SK-N-SH (cell line): ENCODE results near the gene ARIH2.

Source experiments
- CHD2 ChIP-seq: fragments of 150-350 bp; IDR thresholded peaks from 2 replicates; pipeline ENCODE4 v1.6.1; 2018; ENCODE audit warnings: low read length; ENCODE audit not compliant: partially characterized antibody
- EP300 ChIP-seq, 2 experiments: IDR thresholded peaks; 2 replicates each; pipeline versions ENCODE4 v1.4.0 to v1.6.1; 2012; ENCODE audit warnings: borderline replicate concordance in 1 of 2, low read depth in 1 of 2, low read length in 1 of 2
- JUND ChIP-seq: IDR thresholded peaks from 2 replicates; pipeline ENCODE4 v1.4.0; 2012
- POLR2AphosphoS5 ChIP-seq: IDR thresholded peaks from 2 replicates; pipeline ENCODE4 v1.6.1; 2012; ENCODE audit warnings: low read depth, low read length
- RFX5 ChIP-seq: IDR thresholded peaks from 2 replicates; pipeline ENCODE4 v1.6.1; 2012; ENCODE audit warnings: mild to moderate bottlenecking, improper control_type of control experiment, low read length
- TEAD4 ChIP-seq: IDR thresholded peaks from 2 replicates; pipeline ENCODE4 v1.4.0; 2012; ENCODE audit warnings: mild to moderate bottlenecking, borderline replicate concordance; ENCODE audit not compliant: insufficient read depth
- TF ChIP-seq, protein P1 (sequence below): fragments of 200-600 bp; sonication (generic); IDR thresholded peaks from 2 replicates; pipeline ENCODE4 v1.6.1; 2017; ENCODE audit warnings: antibody characterized with exemption, mild to moderate bottlenecking, moderate library complexity
- TF ChIP-seq, protein P2 (sequence below): fragments of 150-350 bp; IDR thresholded peaks from 2 replicates; pipeline ENCODE4 v1.6.1; 2017; ENCODE audit warnings: antibody characterized with exemption, low read length, low read depth, borderline replicate concordance
- TF ChIP-seq, protein P3 (sequence below): IDR thresholded peaks from 2 replicates; pipeline ENCODE4 v1.6.1; 2012; ENCODE audit warnings: mild to moderate bottlenecking, low read depth, low read length, moderate library complexity

DNA sequence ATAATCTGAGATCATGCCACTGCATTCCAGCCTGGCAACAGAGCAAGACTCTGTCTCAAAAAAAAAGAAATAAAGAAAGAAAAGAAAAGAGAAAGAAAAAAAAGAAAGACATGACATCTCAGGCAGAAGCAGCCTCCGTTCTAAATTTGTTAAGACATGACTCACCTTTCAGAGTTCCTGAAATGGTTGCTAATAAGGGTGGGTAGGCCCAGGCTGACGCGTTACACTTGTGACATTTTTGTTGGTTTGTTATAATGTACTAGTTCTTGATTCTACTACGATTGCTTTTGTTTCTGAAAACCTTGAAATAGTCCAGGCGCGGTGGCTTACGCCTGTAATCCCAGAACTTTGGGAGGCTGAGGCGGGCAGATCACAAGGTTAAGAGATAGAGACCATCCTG is 41.0 kb upstream of the ARIH2 start:
- TF ChIP-seq, protein P1, sequence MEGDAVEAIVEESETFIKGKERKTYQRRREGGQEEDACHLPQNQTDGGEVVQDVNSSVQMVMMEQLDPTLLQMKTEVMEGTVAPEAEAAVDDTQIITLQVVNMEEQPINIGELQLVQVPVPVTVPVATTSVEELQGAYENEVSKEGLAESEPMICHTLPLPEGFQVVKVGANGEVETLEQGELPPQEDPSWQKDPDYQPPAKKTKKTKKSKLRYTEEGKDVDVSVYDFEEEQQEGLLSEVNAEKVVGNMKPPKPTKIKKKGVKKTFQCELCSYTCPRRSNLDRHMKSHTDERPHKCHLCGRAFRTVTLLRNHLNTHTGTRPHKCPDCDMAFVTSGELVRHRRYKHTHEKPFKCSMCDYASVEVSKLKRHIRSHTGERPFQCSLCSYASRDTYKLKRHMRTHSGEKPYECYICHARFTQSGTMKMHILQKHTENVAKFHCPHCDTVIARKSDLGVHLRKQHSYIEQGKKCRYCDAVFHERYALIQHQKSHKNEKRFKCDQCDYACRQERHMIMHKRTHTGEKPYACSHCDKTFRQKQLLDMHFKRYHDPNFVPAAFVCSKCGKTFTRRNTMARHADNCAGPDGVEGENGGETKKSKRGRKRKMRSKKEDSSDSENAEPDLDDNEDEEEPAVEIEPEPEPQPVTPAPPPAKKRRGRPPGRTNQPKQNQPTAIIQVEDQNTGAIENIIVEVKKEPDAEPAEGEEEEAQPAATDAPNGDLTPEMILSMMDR = no peak
- TF ChIP-seq JUND (no peak), EP300 (IDR thresholded peaks at IDR 0.05; ENCODE audit: borderline replicate concordance in 1 of 2, low read depth in 1 of 2, low read length in 1 of 2) (no peak), TEAD4 (no peak), CHD2 (no peak), RFX5 (no peak), POLR2AphosphoS5 (no peak)
- TF ChIP-seq, protein P2, sequence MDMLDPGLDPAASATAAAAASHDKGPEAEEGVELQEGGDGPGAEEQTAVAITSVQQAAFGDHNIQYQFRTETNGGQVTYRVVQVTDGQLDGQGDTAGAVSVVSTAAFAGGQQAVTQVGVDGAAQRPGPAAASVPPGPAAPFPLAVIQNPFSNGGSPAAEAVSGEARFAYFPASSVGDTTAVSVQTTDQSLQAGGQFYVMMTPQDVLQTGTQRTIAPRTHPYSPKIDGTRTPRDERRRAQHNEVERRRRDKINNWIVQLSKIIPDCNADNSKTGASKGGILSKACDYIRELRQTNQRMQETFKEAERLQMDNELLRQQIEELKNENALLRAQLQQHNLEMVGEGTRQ = no peak
- TF ChIP-seq, protein P3, sequence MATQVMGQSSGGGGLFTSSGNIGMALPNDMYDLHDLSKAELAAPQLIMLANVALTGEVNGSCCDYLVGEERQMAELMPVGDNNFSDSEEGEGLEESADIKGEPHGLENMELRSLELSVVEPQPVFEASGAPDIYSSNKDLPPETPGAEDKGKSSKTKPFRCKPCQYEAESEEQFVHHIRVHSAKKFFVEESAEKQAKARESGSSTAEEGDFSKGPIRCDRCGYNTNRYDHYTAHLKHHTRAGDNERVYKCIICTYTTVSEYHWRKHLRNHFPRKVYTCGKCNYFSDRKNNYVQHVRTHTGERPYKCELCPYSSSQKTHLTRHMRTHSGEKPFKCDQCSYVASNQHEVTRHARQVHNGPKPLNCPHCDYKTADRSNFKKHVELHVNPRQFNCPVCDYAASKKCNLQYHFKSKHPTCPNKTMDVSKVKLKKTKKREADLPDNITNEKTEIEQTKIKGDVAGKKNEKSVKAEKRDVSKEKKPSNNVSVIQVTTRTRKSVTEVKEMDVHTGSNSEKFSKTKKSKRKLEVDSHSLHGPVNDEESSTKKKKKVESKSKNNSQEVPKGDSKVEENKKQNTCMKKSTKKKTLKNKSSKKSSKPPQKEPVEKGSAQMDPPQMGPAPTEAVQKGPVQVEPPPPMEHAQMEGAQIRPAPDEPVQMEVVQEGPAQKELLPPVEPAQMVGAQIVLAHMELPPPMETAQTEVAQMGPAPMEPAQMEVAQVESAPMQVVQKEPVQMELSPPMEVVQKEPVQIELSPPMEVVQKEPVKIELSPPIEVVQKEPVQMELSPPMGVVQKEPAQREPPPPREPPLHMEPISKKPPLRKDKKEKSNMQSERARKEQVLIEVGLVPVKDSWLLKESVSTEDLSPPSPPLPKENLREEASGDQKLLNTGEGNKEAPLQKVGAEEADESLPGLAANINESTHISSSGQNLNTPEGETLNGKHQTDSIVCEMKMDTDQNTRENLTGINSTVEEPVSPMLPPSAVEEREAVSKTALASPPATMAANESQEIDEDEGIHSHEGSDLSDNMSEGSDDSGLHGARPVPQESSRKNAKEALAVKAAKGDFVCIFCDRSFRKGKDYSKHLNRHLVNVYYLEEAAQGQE = no peak
